GM18526 (cell line): ENCODE measurements around the gene CDKAL1.

Experiments
- POLR2A ChIP-seq: IDR thresholded peaks from 3 replicates; pipeline ENCODE4 v1.6.1; 2011; ENCODE audit not compliant: insufficient read length; ENCODE audit errors: extremely low read depth

Gene CDKAL1

DNA sequence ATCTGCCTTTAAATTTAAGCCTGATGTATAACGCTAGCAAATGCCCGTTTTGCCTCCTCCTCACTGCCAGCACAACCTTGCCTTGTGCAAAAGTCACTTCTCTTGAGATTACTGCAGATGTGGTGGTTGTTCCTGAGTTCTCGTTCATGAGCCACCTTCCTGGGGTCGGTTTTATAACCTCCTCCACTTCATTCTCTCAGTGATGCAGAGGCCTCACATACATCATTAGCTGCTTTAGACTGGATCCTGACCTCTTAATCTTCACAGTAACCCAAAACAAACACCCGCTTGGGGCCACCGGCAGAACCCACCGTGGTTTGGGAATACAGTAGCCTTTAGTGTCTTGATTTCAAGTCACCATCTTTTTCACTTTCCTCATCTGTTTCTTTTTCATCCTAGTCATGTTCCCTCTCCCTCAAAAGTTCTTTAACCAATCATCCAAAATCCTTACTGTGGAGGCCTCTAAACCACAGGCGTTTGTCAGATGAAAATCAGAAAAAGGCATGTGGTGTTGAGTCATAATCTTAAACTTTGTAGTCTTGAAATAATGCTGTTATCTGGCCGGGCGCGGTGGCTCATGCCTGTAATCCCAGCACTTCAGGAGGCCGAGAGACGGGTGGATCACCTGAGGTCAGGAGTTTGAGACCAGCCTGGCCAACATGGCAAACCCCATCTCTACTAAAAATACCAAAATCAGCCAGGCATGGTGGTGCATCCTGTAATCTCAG, 629.0 kb downstream of the CDKAL1 start:
- TF ChIP-seq POLR2A, result no peak

GRCh38 chr6:21163838-21164180, 629.6 kb downstream of the CDKAL1 start:
- no peak for TF ChIP-seq POLR2A

GRCh38 chr6:21164768-21165326, 630.6 kb downstream of the CDKAL1 start:
- no peak for TF ChIP-seq POLR2A

DNA sequence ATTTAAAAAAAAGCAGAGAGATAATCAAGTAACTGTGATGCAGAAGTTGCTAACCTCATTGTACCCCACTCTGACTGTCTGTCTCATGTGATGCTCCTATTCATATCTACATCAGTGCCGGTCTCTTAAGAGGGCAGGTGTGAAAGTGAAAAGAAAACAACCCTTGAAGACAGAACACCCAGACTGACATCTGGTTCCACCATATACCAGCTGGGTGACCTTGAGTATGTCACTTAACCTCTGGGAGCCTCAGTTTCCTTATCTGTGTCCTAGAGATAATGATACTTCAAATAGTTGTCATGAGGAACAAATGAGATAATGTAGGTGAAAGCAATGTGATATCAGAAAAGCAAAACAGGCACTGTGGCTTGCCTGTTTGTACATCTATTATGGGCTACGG, 632.5 kb downstream of the CDKAL1 start:
- no peak for TF ChIP-seq POLR2A

DNA sequence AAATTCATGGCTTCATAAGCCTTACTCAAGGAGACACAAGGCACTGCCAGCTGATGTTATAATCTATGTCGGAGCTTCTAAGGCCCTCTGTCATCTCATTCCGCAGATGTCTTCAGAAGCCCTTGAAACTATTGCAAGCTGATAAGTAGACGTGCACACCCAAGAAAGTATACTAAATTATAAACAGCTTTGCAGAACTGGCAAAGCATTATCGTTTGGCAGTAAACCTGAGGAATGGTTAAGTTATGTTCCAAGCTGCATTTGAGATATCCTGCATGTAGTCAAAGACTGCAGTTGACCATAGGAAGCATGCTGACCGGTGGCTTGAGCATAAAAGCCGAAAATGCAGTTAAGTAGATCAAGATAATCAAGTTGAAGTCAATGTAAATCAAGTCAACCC, 633.5 kb downstream of the CDKAL1 start:
- no peak for TF ChIP-seq POLR2A

DNA sequence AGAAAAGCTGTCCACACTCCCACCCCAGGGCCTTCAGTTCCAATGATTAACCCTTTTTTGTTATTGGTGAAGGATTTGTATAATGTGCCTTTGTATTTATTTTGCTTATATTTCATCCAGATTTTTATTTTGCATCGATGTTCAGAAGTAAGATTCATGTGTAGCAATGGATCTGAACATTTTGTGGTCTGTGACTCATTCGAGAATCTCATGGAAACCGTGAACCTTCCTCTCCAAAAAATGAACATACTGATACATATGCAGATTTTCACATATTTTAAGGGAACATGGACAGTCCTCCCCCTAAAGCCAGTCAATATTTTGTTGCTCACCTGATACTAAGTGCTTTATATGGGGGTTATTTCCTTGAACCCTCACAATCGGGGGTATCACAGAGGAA, 637.5 kb downstream of the CDKAL1 start:
- no peak for TF ChIP-seq POLR2A

- no peak for TF ChIP-seq POLR2A
Observed at GRCh38 chr6:21173031-21173430, 638.8 kb downstream of the CDKAL1 start.

DNA sequence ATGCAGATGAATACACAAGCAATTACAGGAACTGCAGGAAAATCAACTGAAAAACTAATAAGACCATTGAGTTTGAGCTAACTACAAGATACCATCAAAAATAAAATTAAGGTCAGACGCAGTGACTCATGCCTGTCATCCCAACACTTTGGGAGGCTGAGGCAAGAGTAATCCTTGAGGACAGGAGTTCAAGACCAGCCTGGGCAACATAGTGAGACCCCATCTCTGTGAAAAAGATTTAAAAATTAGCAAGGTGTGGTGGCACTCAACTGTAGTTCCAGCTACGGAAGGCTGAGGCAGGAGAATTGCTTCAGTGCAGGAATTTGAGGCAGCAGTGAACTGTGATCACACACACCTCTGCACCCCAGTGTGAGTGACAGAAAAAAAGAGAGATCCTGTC, 639.4 kb downstream of the CDKAL1 start:
- no peak for TF ChIP-seq POLR2A

DNA sequence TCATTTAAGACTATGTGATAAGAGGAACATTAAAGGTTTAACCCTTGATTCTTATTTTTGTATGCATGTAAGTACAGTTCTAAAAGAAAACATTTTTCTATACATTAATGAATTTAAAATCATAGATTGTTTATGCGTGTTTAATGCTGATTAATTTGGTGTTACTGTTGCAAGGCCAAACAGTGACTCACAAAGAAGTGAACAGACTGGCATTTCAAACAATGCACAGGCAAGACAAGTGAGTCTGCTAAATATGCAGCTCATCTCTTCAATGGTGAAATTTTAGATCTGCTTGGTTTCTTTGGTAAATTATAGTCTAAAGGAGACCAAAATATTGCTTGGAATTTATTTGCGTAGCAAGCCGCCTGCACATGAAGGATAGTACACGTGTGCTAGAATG, 641.9 kb downstream of the CDKAL1 start:
- no peak for TF ChIP-seq POLR2A

GRCh38 chr6:21180155-21180554, 645.9 kb downstream of the CDKAL1 start:
- TF ChIP-seq POLR2A, result no peak

DNA sequence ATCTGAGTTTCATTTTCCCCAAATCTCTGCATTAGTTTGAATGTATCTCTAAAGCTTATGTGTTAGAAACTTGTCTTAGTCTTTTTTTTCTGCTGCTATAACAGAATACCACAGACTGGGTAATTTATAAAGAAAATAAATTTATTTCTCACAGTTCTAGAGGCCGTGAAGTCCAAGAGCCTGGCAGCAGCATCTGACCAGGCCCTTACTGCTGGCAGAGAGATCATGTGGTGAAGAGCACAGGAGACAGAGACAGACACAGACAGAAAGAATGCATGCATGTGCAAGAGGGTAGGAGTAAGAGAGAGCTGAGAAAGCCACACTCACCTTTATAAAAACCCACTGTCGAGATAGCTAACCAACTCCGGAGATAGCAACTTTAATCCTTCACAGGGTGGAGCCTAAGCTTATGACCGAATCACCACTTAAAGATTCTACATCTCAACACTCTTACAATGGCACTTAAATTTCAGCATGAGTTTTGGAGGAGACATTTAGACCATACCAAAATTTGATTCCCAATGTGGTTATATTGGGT, 646.6 kb downstream of the CDKAL1 start:
- no peak for TF ChIP-seq POLR2A

- TF ChIP-seq POLR2A, result no peak
Observed at GRCh38 chr6:21181866-21182265, 647.6 kb downstream of the CDKAL1 start.

DNA sequence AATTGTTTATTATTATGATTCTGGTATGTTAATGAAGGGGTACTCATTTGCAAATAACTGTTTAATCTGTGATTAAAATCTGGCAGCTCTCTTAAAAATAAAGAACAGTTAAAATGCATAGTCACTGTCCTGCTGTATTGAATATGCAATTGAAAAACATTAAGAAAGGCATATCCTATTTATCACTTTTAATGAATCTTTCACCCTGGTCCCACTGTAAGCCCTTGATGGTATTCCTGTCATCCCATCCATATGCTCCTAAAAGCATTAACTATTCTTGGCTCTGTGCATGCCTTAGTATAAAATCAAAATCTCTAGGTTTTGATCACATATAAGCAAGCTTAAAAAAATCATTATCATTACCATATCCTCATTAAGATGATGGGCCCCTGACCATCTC, 648.3 kb downstream of the CDKAL1 start:
- TF ChIP-seq POLR2A, result no peak

- no peak for TF ChIP-seq POLR2A
Observed at GRCh38 chr6:21185861-21186478, 651.7 kb downstream of the CDKAL1 start.

DNA sequence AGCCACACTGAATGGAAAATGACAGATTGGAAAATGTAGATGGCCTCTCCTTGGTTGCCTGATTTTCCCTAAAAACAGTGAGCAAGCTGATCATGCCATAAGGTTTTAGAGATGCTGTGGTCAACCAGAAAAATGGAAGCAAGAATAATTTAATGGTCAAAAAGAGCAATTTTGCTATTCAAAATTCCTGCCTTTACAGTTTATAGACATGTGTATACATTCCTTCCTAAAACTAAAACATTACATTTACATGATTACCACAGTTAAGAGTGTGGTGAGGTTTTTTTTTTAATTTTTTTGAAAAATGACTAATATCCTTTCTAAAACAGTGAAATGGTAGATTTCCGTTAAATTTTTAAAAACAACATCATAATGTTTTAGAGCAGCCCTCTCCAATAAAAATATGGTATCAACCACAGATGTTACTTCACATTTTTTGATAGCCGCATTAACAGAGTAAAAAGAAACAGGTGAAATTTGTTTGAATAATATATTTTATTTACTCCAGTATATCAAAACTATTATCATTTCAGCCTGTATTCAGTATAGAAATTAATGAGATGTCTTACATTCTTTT, 652.3 kb downstream of the CDKAL1 start:
- TF ChIP-seq POLR2A, result no peak

DNA sequence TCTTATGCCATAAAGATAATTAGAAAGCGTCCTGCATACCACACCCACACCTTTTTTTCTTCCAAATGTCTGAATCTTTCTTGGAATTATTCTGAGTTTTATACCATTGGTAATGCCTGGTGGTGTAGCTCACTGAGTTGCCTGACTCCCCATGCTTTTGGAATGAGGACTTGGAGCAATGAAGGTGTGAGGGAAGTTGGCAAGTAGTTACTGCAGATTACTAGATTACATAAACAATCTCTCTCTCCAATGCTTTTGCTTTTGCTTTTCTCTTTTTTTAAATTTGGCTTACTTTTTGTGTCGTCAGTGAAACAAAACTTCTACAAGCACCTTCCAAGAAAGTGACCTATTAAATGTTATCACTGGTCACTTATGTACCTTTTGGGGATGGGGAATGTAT, 653.2 kb downstream of the CDKAL1 start:
- TF ChIP-seq POLR2A, result no peak
